GM12864 (cell line): ENCODE results near the gene ALG3.

Source experiments
- DNase-seq: peaks from one replicate; pipeline ENCODE4 v3.0.0-alpha.2; 2011; ENCODE audit warnings: low read depth
- H3K4me3 ChIP-seq: 2 replicates; pipeline ENCODE4 v1.5.1; 2011; ENCODE audit warnings: mild to moderate bottlenecking, low read depth, low read length, control low read depth
- CTCF ChIP-seq: IDR thresholded peaks from 2 replicates; pipeline ENCODE4 v1.5.1; 2011; ENCODE audit warnings: low read depth, mild to moderate bottlenecking, moderate library complexity, low read length, control low read depth, inconsistent platforms; ENCODE audit errors: missing control alignments

Gene ALG3

GRCh38 chr3:184289426-184289938 lies 40.7 kb upstream of the ALG3 start:
- DNase-seq = no peak
- TF ChIP-seq CTCF = peak; percentile 64
- no peak overlapping the region for H3K4me3 ChIP-seq

- no peak for DNase-seq
- no peak overlapping the region for H3K4me3 ChIP-seq
- no peak for TF ChIP-seq CTCF
Measured at GRCh38 chr3:184284696-184285095, 35.9 kb upstream of the ALG3 start.

GRCh38 chr3:184283681-184284080 lies 34.9 kb upstream of the ALG3 start:
- DNase-seq = no peak
- TF ChIP-seq CTCF = no peak

GRCh38 chr3:184282941-184283340 lies 34.2 kb upstream of the ALG3 start:
- H3K4me3 ChIP-seq = no peak overlapping the region
- DNase-seq = no peak
- no peak for TF ChIP-seq CTCF

More at GRCh38 chr3:184283681-184284080, 34.9 kb upstream of the ALG3 start:
- H3K4me3 ChIP-seq = no peak overlapping the region

- no peak for TF ChIP-seq CTCF
- no peak for DNase-seq
- no peak overlapping the region for H3K4me3 ChIP-seq
Measured at GRCh38 chr3:184277366-184277765, 28.6 kb upstream of the ALG3 start.

- TF ChIP-seq CTCF = no peak
- no peak within 1 kb of the TSS for H3K4me3 ChIP-seq
- DNase-seq = no peak
Measured at GRCh38 chr3:184275961-184276910, 27.5 kb upstream of the ALG3 start, which contains the start of gene ECE2. TSS of gene ECE2 (plus strand) at chr3:184276022. CDS start at chr3:184276154, 132 bp downstream.

GRCh38 chr3:184275381-184275701 lies 26.6 kb upstream of the ALG3 start:
- no peak for DNase-seq
- no peak for TF ChIP-seq CTCF
- H3K4me3 ChIP-seq = no peak overlapping the region
